ENCODE data around the gene SFMBT1.

SFMBT1 gene

GRCh38 chr3:53051929-53052328, 6.1 kb upstream of the SFMBT1 start:
- no peak overlapping the region for H3K4me3 ChIP-seq (ENCODE audit: insufficient read depth, low read length, poor library complexity, severe bottlenecking)
- H3K4me2 ChIP-seq (ENCODE audit: low read depth, low read length, poor library complexity, severe bottlenecking) = no peak overlapping the region
- H2AFZ ChIP-seq (ENCODE audit: low read depth, low read length, severe bottlenecking) = no peak overlapping the region
- no peak overlapping the region for H3K27ac ChIP-seq (ENCODE audit: low read depth, low read length)
- H4K20me1 ChIP-seq (ENCODE audit: low read depth, low read length) = no peaks in the 10 kb centered on the region
- H3K9ac ChIP-seq (ENCODE audit: low read length) = no peak overlapping the region
- peaks cover 11% of the 10 kb centered on the region for H3F3A ChIP-seq (ENCODE audit: insufficient read depth)
- no peaks in the 10 kb centered on the region for H3K36me3 ChIP-seq (ENCODE audit: low read length)
- H3K9me2 ChIP-seq (replicated peaks; ENCODE audit: insufficient read depth, low read length) = no peaks in the 10 kb centered on the region
- H3K27me3 ChIP-seq (ENCODE audit: low read length) = no peaks in the 10 kb centered on the region
- H3K79me2 ChIP-seq (ENCODE audit: insufficient read depth, low read length) = no peaks in the 10 kb centered on the region
- TF ChIP-seq EZH2phosphoT487 (conservative IDR thresholded peaks at IDR 0.05; ENCODE audit: low read length) (no peak), CTCF (IDR thresholded peaks at IDR 0.05; ENCODE audit: insufficient read depth, low read length, poor library complexity, severe bottlenecking) (no peak)
- H3K9me3 ChIP-seq (ENCODE audit: insufficient read depth, low read length) = no peaks in the 10 kb centered on the region

- Histone ChIP-seq H3K4me2 (ENCODE audit: low read depth, low read length, poor library complexity, severe bottlenecking) (no peak overlapping the region), H3K79me2 (ENCODE audit: insufficient read depth, low read length) (no peaks in the 10 kb centered on the region), H3K9me2 (replicated peaks; ENCODE audit: insufficient read depth, low read length) (no peaks in the 10 kb centered on the region), H3K4me3 (ENCODE audit: insufficient read depth, low read length, poor library complexity, severe bottlenecking) (no peak overlapping the region), H4K20me1 (ENCODE audit: low read depth, low read length) (no peaks in the 10 kb centered on the region), H3K27ac (ENCODE audit: low read depth, low read length) (no peak overlapping the region), H3F3A (ENCODE audit: insufficient read depth) (peaks cover 11% of the 10 kb centered on the region), H3K9me3 (ENCODE audit: insufficient read depth, low read length) (no peaks in the 10 kb centered on the region), H3K9ac (ENCODE audit: low read length) (no peak overlapping the region), H3K36me3 (ENCODE audit: low read length) (no peaks in the 10 kb centered on the region), H3K27me3 (ENCODE audit: low read length) (no peaks in the 10 kb centered on the region), H2AFZ (ENCODE audit: low read depth, low read length, severe bottlenecking) (no peak overlapping the region)
- TF ChIP-seq EZH2phosphoT487 (conservative IDR thresholded peaks at IDR 0.05; ENCODE audit: low read length) (no peak), CTCF (IDR thresholded peaks at IDR 0.05; ENCODE audit: insufficient read depth, low read length, poor library complexity, severe bottlenecking) (no peak)
Measured at GRCh38 chr3:53049987-53050386, 4.1 kb upstream of the SFMBT1 start.

DNA sequence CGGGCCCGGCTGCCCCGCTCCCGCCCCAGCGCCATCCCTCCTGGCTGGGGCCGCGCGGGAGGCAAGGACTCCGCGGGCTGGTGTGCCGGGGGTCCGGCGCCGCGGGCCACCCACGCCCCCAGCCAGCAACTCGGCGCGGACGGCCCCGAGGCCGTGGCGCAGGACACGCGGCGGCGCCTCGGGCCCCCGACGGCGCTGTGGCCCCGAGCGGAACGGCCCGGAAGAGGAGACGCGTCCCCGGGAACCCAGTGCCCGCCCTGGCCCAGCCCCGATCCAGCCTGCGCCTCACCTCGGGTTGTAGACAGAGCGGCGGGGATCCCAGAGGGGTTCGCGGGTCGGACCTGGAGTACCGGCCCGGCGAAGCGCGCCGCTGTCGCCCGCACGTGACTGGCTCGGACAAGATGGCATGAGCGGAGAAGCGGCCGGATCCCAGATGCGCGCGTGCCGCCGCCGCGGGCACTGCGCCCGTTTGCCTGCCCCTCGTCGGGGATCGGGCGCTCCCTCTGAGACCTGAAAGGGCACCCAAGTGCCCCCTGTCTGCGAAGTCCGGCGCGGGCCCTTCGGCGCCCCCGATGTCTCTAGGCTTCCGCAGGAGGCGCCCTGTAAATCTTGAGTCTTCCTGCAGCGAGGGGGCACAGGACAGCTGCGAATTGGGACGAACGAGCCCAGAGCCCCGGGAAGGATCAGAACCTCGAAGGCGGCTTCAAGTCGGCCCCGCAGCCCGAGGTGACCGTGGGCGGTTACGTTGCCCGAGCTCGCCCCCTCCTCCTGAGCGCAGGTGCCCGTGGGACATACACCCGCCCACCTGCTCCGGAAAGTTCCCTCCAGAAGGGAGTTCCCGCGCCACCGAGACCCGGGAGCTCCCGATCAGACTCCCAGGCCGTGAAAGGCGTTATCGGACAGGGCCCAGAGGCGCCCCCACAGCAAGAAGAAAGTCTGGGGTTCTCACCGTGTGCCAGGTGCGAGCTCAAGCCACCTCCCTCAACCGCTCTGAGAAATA, 598 bp upstream of the SFMBT1 start:
- H3K36me3 ChIP-seq (ENCODE audit: low read length) = no peaks in the 10 kb centered on the region
- H3K9me2 ChIP-seq (replicated peaks; ENCODE audit: insufficient read depth, low read length) = no peaks in the 10 kb centered on the region
- no peaks in the 10 kb centered on the region for H3K9me3 ChIP-seq (ENCODE audit: insufficient read depth, low read length)
- H3K9ac ChIP-seq (ENCODE audit: low read length) = peak overlapping the region; percentile 91
- peaks cover 29% of the 10 kb centered on the region for H3K79me2 ChIP-seq (ENCODE audit: insufficient read depth, low read length)
- H2AFZ ChIP-seq (ENCODE audit: low read depth, low read length, severe bottlenecking) = peak overlapping the region; percentile 80
- H4K20me1 ChIP-seq (ENCODE audit: low read depth, low read length) = peaks cover 23% of the 10 kb centered on the region; the same call in 1 of the 2 replicates
- peaks cover 27% of the 10 kb centered on the region for H3F3A ChIP-seq (ENCODE audit: insufficient read depth)
- peak overlapping the region; percentile 91 for H3K4me3 ChIP-seq (ENCODE audit: insufficient read depth, low read length, poor library complexity, severe bottlenecking)
- no peaks in the 10 kb centered on the region for H3K27me3 ChIP-seq (ENCODE audit: low read length)
- peak; percentile 81 for TF ChIP-seq CTCF (IDR thresholded peaks at IDR 0.05; ENCODE audit: insufficient read depth, low read length, poor library complexity, severe bottlenecking)
- no peak for TF ChIP-seq EZH2phosphoT487 (conservative IDR thresholded peaks at IDR 0.05; ENCODE audit: low read length)
- H3K27ac ChIP-seq (ENCODE audit: low read depth, low read length) = peak overlapping the region; percentile 73; the same call in 1 of the 2 replicates
- H3K4me2 ChIP-seq (ENCODE audit: low read depth, low read length, poor library complexity, severe bottlenecking) = peak overlapping the region; percentile 65

All from SU-DHL-6 (cell line).